Lung (tissue), 4 donors: Measurements from ENCODE around the gene SST. TPM values are rescaled to one million over a fixed set of nuclear protein-coding genes. Genes with fewer than 3 reads are reported as not detected.

Experiments used
- polyA plus RNA-seq, 2 donors: library from polyadenylated mRNA; stranded (reverse); fragments of 200-250 nt; gene quantifications; one replicate each; pipeline ENCODE4 v1.2.1, GENCODE V29; 2013
- total RNA-seq, 2 donors: library from RNA; depleted of rRNA in 1 of 2; stranded (reverse); fragments of >200 nt in 1 of 2; gene quantifications; one replicate each; pipeline ENCODE4 v1.2.1, GENCODE V29; 2014 to 2021
- donor health status: Bipolar disorder and iron deficiency.
- donor health status: healthy.
- donor health status: DM: yes; HTN: yes; CAD: no.

Gene SST
- total and polyA plus RNA-seq, 4 donors: 0.24 to 3.0 (median 0.27) TPM; not detected in 1

Other genes starting within 250 kb of the SST start
- not detected for gene RTP2, start 32.2 kb upstream of the SST start, total RNA-seq
- gene RTP2, start 32.2 kb upstream of the SST start, polyA plus RNA-seq: not detected
- 100 to 1,000 TPM in 1 of 2 donors, 10 to 100 TPM in 1; 52.2 to 101 TPM for gene BCL6, start 75.1 kb upstream of the SST start, total RNA-seq
- gene BCL6, start 75.1 kb upstream of the SST start, polyA plus RNA-seq: 100 to 1,000 TPM in 1 of 2 donors, 10 to 100 TPM in 1; 29.4 to 137 TPM